Panc1 (cell line): ENCODE data around the gene IFI44. TPM values are rescaled to one million over a fixed set of nuclear protein-coding genes. Genes with fewer than 3 reads are reported as not detected.

Experiments
- ATAC-seq: fragments of 200-7000 bp; cut with Tn5 transposase; 2 replicates; pipeline ENCODE4 v1.9.1; 2020; ENCODE audit warnings: mild to moderate bottlenecking, moderate library complexity
- BruUV-seq: library from RNA; stranded (reverse); fragments of 400-500 nt; replicated peaks from 2 replicates; lab custom pipeline; 2021; lab: Mats Ljungman, UMichigan
- CTCF ChIA-PET: fragments of 300-600 bp; sonication (Branson Sonifier 250); formaldehyde crosslinking; loops from one replicate; lab custom pipeline; 2022; ENCODE audit warnings: antibody characterized with exemption; lab: Charles Lee
- POLR2A ChIA-PET: fragments of 300-600 bp; sonication (Branson Sonifier 250); formaldehyde crosslinking; loops from one replicate; lab custom pipeline; 2022; ENCODE audit warnings: antibody characterized with exemption; lab: Charles Lee
- DNase-seq: peaks from one replicate; pipeline ENCODE4 v3.0.0-alpha.2; 2010; ENCODE audit warnings: low read depth, low spot score
- H3K27ac ChIP-seq: 2 replicates; pipeline ENCODE4 v1.5.1; 2011; ENCODE audit warnings: mild to moderate bottlenecking, low read length, inconsistent platforms
- H3K27me3 ChIP-seq: fragments of 200-500 bp; sonication (Bioruptor generic); 2 replicates; pipeline ENCODE4 v1.6.0; 2014; ENCODE audit warnings: low read length, inconsistent platforms; ENCODE audit not compliant: control insufficient read depth, insufficient read depth
- H3K36me3 ChIP-seq: fragments of 200-500 bp; sonication (Bioruptor generic); 2 replicates; pipeline ENCODE4 v1.5.1; 2014; ENCODE audit warnings: inconsistent platforms, mild to moderate bottlenecking, low read length, moderate library complexity; ENCODE audit not compliant: control insufficient read depth, insufficient read depth
- H3K4me1 ChIP-seq: 2 replicates; pipeline ENCODE4 v1.5.1; 2011; ENCODE audit warnings: inconsistent platforms, mild to moderate bottlenecking, low read length, moderate library complexity; ENCODE audit not compliant: control insufficient read depth, insufficient read depth
- H3K4me3 ChIP-seq, 2 experiments: 2 replicates each; pipeline ENCODE4 v1.5.1; 2011 to 2012; ENCODE audit warnings: low read depth in 2 of 2, low read length in 2 of 2, mild to moderate bottlenecking in 2 of 2, inconsistent platforms in 1 of 2, moderate library complexity in 1 of 2
- H3K9me3 ChIP-seq: fragments of 200-500 bp; sonication (Bioruptor generic); 2 replicates; pipeline ENCODE4 v1.5.1; 2014; ENCODE audit warnings: low read depth, mild to moderate bottlenecking, inconsistent platforms, low read length, moderate library complexity; ENCODE audit not compliant: control insufficient read depth, insufficient read depth
- CTCF ChIP-seq: fragments of 450-650 bp; IDR thresholded peaks from 2 replicates; pipeline ENCODE4 v1.5.1; 2017; ENCODE audit warnings: mild to moderate bottlenecking
- POLR2AphosphoS5 ChIP-seq: IDR thresholded peaks from 2 replicates; pipeline ENCODE4 v1.6.1; 2012; ENCODE audit warnings: mild to moderate bottlenecking, low read depth, low read length, moderate library complexity
- REST ChIP-seq, 2 experiments: IDR thresholded peaks; 2 replicates each; pipeline ENCODE4 v1.6.1; 2011 to 2012; ENCODE audit warnings: low read depth in 2 of 2, control low read depth in 1 of 2, low read length in 1 of 2, mild to moderate bottlenecking in 1 of 2, moderate library complexity in 1 of 2; ENCODE audit not compliant: insufficient read depth in 1 of 2
- SIN3A ChIP-seq: IDR thresholded peaks from 2 replicates; pipeline ENCODE4 v1.6.1; 2012; ENCODE audit warnings: low read depth, mild to moderate bottlenecking, low read length, moderate library complexity, borderline replicate concordance; ENCODE audit not compliant: insufficient read depth
- TCF7L2 ChIP-seq: IDR thresholded peaks from 2 replicates; pipeline ENCODE4 v1.6.1; 2011; ENCODE audit warnings: mild to moderate bottlenecking, low read depth, low read length, inconsistent platforms
- in situ Hi-C: cut with HindIII; loops from 2 replicates; pipeline ENCODE4 v1.10.0; 2016; ENCODE audit warnings: low sequenced_read_pairs, low pct_unique_long_range_greater_than_20kb
- intact Hi-C: fragments of 100-400 bp; cut with micrococcal nuclease; formaldehyde crosslinking; loops from one replicate; pipeline ENCODE4 v1.10.0; 2022; ENCODE audit not compliant: unreplicated experiment
- total RNA-seq: library from RNA; stranded (reverse); gene quantifications from one replicate; pipeline ENCODE4 v1.2.1, GENCODE V29; 2021; ENCODE audit not compliant: unreplicated experiment

IFI44 gene
- total RNA-seq, 1 experiment from 2014 or later = 2.0 TPM

GRCh38 chr1:78712467-78713051 is 62.9 kb downstream of the IFI44 start:
- ATAC-seq (no peak), DNase-seq (no peak)
- no TSS peak for BruUV-seq
- no peaks in the 10 kb centered on the region for H3K36me3 ChIP-seq
- CTCF ChIA-PET = no interaction called here
- no peaks in the 10 kb centered on the region for H3K4me1 ChIP-seq
- H3K27ac ChIP-seq = no peak overlapping the region
- H3K9me3 ChIP-seq = no peaks in the 10 kb centered on the region
- no peaks in the 10 kb centered on the region for H3K27me3 ChIP-seq
- intact Hi-C loops = no loop called here
- no peak for TF ChIP-seq SIN3A
- TF ChIP-seq REST (IDR thresholded peaks at IDR 0.05; ENCODE audit: insufficient read depth in 1 of 2, low read depth in 2 of 2, low read length in 1 of 2) = no peak
- no peak for TF ChIP-seq POLR2AphosphoS5
- no peak for TF ChIP-seq CTCF
- TF ChIP-seq TCF7L2 = no peak
- in situ Hi-C loops = no loop called here
- POLR2A ChIA-PET = no interaction called here
- no peak overlapping the region for H3K4me3 ChIP-seq

GRCh38 chr1:78713297-78713696 is 63.7 kb downstream of the IFI44 start:
- intact Hi-C loops (no loop called here), in situ Hi-C loops (no loop called here)
- no peak overlapping the region for H3K27ac ChIP-seq
- no peaks in the 10 kb centered on the region for H3K4me1 ChIP-seq
- no peak for ATAC-seq
- no peak for DNase-seq
- H3K4me3 ChIP-seq = no peak overlapping the region
- CTCF ChIA-PET = no interaction called here
- no peaks in the 10 kb centered on the region for H3K36me3 ChIP-seq
- BruUV-seq = no TSS peak
- POLR2A ChIA-PET = no interaction called here
- H3K27me3 ChIP-seq = no peaks in the 10 kb centered on the region
- TF ChIP-seq CTCF (no peak), SIN3A (no peak), TCF7L2 (no peak), POLR2AphosphoS5 (no peak), REST (IDR thresholded peaks at IDR 0.05; ENCODE audit: insufficient read depth in 1 of 2, low read depth in 2 of 2, low read length in 1 of 2) (no peak)
- no peaks in the 10 kb centered on the region for H3K9me3 ChIP-seq

Other genes with a start within 250 kb of the IFI44 start
- gene PTGFR, start 158.9 kb upstream of the IFI44 start, total RNA-seq = not detected
- 0.10 TPM for gene IFI44L, start 29.4 kb upstream of the IFI44 start, total RNA-seq